GDM1 (cell line): Measurements from ENCODE around the gene C1QTNF1.
A peak's percentile ranks its signal among the peaks of the same experiment; 100 is the strongest.
"Not testable (repeated sequence)": the region's sequence is repeated elsewhere in the genome, so short reads cannot be mapped to it uniquely, and the experiment has no call there.

Source experiments
- DNase-seq: peaks from one replicate; lab custom pipeline; 2025; lab: John Stamatoyannopoulos, UW

The C1QTNF1 gene

GRCh38 chr17:79054200-79054960 is 30.4 kb downstream of the C1QTNF1 start:
- DNase-seq, result no peak

DNA sequence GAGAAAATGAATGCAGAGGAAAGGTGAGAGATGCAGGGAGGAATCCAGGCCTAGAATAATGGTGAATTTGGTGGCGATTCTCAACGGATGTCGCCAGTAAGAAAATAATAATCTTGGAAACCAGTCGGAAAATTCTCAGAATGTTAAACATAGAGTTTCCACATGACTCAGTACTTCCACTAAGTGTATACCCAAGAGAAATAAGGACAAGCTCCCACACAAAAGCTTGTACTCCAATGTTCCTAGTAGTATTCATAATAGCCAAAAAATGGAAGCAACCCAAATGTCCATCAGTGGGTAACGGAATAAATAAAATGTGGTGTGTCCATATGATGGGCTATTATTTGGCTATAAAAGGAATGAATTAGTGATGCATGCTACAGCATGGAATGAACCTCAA is 31.2 kb downstream of the C1QTNF1 start:
- DNase-seq, result no peak

- DNase-seq, result no peak
These were observed 33.9 kb downstream of the C1QTNF1 start for GRCh38 chr17:79057737-79058385.

DNA sequence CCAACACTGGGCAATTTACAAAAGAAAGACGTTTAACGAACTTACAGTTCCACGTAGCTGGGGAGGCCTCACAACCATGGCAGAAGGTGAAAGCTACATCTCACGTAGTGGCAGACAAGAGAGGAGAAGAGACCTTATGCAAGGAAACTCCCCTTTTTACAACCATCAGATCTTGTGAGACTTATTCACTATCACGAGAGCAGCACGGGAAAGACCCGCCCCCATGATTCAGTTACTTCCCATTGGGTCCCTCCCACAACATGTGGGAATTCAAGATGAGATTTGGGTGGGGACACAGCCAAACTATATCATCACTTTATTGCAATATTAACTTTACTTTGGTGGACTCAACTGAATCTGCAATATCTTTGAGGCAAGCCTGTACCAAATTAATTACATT is 38.7 kb downstream of the C1QTNF1 start:
- no peak for DNase-seq

DNA sequence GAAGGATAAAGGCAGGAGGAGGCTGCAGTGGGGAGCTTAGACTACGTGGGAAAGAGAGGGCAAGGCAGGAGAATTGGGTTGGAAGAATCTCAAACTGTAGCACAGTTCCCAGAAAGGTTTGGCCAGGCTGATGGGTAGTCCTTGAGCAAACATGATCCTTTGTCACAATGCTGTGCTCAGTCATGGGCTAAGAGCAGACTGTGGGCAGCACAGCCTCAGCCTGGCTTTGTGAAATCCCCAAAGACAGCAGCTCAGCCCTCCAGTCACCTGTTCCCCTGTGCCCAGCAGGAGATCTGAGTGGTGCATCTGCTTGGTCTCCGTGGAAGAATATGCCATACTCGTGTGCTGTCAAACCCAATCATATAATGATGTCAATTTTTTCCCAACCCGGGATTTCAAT is 40.1 kb downstream of the C1QTNF1 start:
- DNase-seq, result no peak

- no peak for DNase-seq
These were observed 41.2 kb downstream of the C1QTNF1 start for GRCh38 chr17:79065105-79065670.

DNA sequence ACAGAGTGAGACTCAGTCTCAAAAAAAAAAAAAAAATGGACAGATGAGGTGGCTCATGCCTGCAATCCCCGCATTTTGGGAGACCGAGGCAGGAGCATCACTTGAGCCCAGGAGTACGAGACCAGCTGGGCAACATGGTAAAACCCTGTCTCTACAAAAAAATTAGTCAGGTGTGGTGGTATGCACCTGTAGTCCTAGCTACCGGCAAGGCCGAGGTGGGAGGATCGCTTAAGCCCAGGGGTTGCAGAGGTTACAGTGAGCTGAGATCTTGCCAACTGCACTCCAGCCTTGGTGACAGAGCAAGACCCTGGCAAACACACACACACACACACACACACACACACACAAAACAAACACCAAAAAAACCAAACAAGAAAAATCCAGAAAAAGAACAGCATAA is 43.0 kb downstream of the C1QTNF1 start:
- DNase-seq, result no peak

DNA sequence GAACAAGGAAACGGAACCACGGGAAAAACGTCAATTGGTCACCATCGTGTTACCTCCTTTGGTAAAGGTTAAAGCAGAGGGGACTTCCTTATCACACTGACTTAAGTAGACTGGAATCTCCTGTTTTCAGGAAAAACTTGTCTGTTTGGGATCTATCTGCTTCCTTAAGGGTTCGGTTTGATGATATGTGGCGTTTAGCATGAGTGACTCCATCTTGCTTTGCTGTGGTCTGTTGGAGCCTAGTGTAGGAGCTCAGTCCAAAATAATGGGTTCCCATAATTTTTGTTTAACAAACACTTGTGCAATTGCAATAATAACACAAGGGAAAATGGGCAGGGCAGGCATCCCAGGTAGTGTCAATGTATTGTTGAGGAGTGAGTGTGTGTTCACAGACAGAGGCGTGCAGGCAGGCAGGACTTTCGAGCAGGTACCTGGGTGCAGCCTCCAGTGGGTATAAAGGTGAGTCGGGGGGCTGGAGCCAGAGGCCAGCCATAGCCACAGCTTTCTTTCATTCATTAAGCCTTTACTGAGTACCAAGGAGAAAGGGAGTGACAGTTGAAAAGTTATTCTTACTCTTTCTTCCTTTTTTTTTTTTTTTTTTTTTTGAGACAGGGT is 46.4 kb downstream of the C1QTNF1 start:
- DNase-seq, result no peak

DNA sequence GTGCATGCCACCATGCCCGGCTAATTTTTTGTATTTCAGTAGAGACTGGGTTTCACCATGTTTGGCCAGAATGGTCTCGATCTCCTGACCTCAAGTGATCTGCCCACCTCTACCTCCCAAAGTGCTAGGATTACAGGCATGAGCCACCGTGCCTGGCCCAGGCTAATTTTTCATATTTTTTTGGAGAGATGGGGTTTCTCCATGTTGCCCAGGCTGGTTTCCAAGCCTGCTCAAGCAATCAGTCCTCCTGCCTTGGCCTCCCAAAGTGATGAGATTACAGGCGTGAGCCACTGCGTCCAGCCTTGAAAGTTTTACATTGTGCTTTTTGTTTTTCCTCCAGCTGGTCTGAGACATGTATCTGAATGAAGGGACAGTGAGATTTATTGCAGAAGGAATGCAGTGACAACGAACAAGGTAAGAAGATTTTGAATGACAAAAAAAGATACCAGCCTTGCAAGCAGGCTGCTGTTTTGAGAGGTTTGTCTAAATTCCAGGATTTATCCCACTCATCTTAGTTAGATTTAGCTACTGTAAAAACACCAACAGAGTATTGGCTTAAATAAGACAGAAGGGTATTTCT is 47.3 kb downstream of the C1QTNF1 start:
- DNase-seq, result no peak

DNA sequence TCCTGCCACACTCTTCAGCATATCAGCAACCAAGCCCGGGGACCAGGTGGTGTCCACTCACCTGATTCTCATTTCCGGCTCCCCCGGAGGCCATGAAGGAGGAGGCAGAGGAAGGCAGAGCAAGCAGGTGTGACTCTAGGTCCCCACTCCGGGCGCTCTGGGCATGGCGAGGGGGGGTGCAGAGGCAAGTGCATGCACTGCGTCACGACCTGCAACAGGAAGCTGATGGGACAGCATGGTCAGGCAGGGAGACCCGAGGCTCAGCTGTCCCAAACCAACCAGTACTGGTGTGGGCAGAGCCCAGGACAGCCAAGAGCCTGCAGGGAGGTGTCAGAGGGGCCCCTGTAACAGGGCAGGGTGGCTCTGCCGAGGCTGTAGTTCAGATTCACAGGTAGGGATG is 48.6 kb downstream of the C1QTNF1 start:
- no peak for DNase-seq

- DNase-seq, result no peak
These were observed 49.2 kb downstream of the C1QTNF1 start for GRCh38 chr17:79073016-79073705.

- no peak for DNase-seq
These were observed 49.7 kb downstream of the C1QTNF1 start for GRCh38 chr17:79073706-79074088.

DNA sequence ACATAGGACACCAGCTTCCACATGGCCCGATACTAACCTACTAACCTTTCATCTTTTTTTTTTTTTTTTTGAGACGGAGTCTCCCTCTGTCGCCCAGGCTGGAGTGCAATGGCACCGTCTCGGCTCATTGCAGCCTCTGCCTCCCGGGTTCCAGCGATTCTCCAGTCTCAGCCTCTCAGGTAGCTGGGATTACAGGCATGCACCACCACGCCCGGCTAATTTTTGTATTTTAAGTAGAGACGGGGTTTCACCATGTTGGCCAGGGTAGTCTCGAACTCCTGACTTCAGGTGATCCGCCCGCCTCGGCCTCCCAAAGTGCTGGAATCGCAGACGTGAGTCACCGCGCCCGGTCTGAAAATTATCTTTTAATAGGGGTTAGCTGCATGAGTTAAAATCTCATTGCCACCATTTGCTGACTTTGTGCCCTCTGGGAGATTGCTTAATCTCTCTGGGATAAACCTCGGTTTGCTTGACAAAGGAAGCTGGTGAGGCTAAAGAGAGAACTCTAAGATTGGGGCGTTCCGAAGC is 50.2 kb downstream of the C1QTNF1 start:
- DNase-seq, result not testable (repeated sequence)

GRCh38 chr17:79074649-79075445 is 50.9 kb downstream of the C1QTNF1 start, which contains the start of gene ENGASE:
Gene ENGASE, plus strand, starts transcription at chr17:79074824. Its CDS starts 121 bp downstream, at chr17:79074945.
- peak; percentile 92 for DNase-seq

- no peak for DNase-seq
These were observed 51.4 kb downstream of the C1QTNF1 start for GRCh38 chr17:79075446-79075750.

- no peak for DNase-seq
These were observed 52.0 kb downstream of the C1QTNF1 start for GRCh38 chr17:79075861-79076406.

DNA sequence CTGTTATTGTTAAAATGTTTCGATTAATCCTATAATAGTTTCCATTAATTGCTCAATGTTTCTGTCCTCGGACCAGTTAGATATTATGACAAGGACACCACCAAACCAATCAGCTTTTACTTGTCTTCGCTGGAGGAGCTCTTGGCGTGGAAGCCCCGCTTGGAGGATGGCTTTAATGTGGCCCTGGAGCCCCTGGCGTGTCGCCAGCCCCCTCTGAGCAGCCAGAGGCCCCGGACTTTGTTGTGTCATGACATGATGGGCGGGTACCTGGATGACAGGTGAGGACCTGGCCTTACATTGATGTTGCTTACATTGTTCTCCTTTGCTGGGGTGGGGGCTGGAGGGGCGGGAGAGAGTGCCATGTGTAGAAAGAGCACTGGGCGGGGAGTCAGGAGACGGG is 53.6 kb downstream of the C1QTNF1 start:
- DNase-seq, result no peak

GRCh38 chr17:79078476-79079190 is 54.7 kb downstream of the C1QTNF1 start:
- no peak for DNase-seq

DNA sequence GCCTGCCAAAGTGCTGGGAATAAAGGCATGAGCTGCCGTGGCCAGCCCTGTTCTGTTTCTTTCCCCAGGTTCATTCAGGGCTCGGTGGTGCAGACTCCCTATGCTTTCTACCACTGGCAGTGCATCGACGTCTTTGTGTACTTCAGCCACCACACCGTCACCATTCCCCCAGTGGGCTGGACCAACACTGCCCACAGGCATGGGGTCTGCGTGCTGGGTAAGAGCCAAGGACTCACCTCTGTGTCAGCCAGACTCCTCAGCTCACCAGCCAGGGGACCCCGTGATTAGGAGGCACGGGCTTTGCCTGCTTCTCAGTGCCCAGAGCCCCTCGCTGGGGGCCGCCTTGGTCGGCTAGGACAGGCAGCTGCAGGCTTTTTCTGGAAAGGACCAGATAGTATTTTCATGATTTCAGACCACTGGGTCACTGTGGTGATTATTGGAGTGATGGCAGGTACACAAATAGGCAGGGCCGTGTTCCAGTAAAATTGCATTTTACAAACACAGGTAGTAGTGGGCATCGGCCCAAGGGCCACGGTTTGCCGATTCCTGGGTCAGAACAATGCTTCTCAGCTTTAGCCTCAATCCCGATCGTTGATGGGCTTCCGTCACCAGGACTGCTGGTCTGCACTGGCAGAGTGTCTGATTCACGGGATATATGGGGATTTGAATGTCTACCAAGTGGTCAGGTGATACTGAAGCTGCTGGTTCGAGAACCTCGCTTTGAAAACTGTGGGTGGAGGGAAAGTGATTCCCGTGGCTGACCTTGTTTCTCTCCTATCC is 55.6 kb downstream of the C1QTNF1 start:
- DNase-seq, result no peak
